HCT116 (cell line): ENCODE results near the gene TSPAN13. TPM values are rescaled to one million over a fixed set of nuclear protein-coding genes. Genes with fewer than 3 reads are reported as not detected.

ENCODE experiments used
- ATAC-seq: fragments of 200-7000 bp; cut with Tn5 transposase; 2 replicates; pipeline ENCODE4 v1.9.1; 2020; ENCODE audit warnings: mild to moderate bottlenecking, moderate library complexity
- Bru-seq: library from RNA; stranded (reverse); fragments of 400-500 nt; gene quantifications from one replicate; lab custom pipeline; 2021; lab: Mats Ljungman, UMichigan
- BruChase-seq, 2 experiments: library from RNA; stranded (reverse); fragments of 400-500 nt; gene quantifications; one replicate each; lab custom pipeline; 2021; lab: Mats Ljungman, UMichigan
- BruUV-seq: library from RNA; stranded (reverse); fragments of 400-500 nt; replicated peaks from 2 replicates; lab custom pipeline; 2021; lab: Mats Ljungman, UMichigan
- CTCF ChIA-PET: fragments of 300-600 bp; sonication (Branson Sonifier 250); formaldehyde crosslinking; loops from one replicate; lab custom pipeline; 2021; ENCODE audit warnings: antibody characterized with exemption; lab: Charles Lee
- POLR2A ChIA-PET: fragments of 300-600, 350-600 bp; sonication (Branson Sonifier 250); formaldehyde crosslinking; loops from one replicate; lab custom pipeline; 2021; ENCODE audit warnings: antibody characterized with exemption; lab: Charles Lee
- RAD21 ChIA-PET, 2 experiments: fragments of 300-600 bp; sonication (Branson Sonifier 250); formaldehyde crosslinking; loops; one replicate each; lab custom pipeline; 2023; ENCODE audit warnings: low total read pairs in 2 of 2; ENCODE audit not compliant: uncharacterized antibody in 2 of 2, unreplicated experiment in 2 of 2, low non-redundant PET in 1 of 2; lab: Charles Lee
- DNase-seq: peaks from one replicate; pipeline ENCODE4 v3.0.0-alpha.2; 2010; ENCODE audit warnings: low read depth, low spot score
- H2AFZ ChIP-seq: fragments of 200-600 bp; shearing (Covaris generic), sonication (generic); 2 replicates; pipeline ENCODE4 v1.6.1; 2017; ENCODE audit warnings: low read depth, mixed run types, mixed read lengths, antibody characterized with exemption, low read length; ENCODE audit not compliant: poor library complexity, severe bottlenecking
- H3K27ac ChIP-seq: 2 replicates; pipeline ENCODE4 v1.5.1; 2012; ENCODE audit warnings: low read depth, low read length
- H3K27me3 ChIP-seq: fragments of 200-600 bp; sonication (generic); 2 replicates; pipeline ENCODE4 v1.6.1; 2016; ENCODE audit warnings: mixed run types, low read length, mixed read lengths; ENCODE audit not compliant: insufficient read depth
- H3K36me3 ChIP-seq, 2 experiments: fragments of 200-500 bp in 1 of 2; fragments of 200-600 bp in 1 of 2; sonication (Bioruptor generic) in 1 of 2; sonication (generic) in 1 of 2; 2 replicates each; pipeline versions ENCODE4 v1.5.1 to v1.6.1; 2014 to 2016; ENCODE audit warnings: low read length in 2 of 2, inconsistent platforms in 1 of 2, mixed read lengths in 1 of 2, mixed run types in 1 of 2; ENCODE audit not compliant: insufficient read depth in 2 of 2, control insufficient read depth in 1 of 2
- H3K4me1 ChIP-seq, 2 experiments: fragments of 200-600 bp in 1 of 2; sonication (generic) in 1 of 2; 2 replicates each; pipeline versions ENCODE4 v1.5.1 to v1.6.1; 2012 to 2017; ENCODE audit warnings: low read length in 2 of 2, inconsistent platforms in 1 of 2, mild to moderate bottlenecking in 1 of 2, mixed read lengths in 1 of 2, mixed run types in 1 of 2, moderate library complexity in 1 of 2; ENCODE audit not compliant: insufficient read depth in 2 of 2, control insufficient read depth in 1 of 2
- H3K4me2 ChIP-seq: fragments of 200-600 bp; sonication (generic); 2 replicates; pipeline ENCODE4 v1.6.1; 2017; ENCODE audit warnings: mixed run types, low read length, mixed read lengths
- H3K4me3 ChIP-seq, 2 experiments: fragments of 200-600 bp in 1 of 2; sonication (generic) in 1 of 2; replicated peaks in 1 of 2; 2 replicates each; pipeline ENCODE4 v1.5.1; 2011 to 2016; ENCODE audit warnings: low read length in 2 of 2, control low read depth in 1 of 2, low read depth in 1 of 2, mild to moderate bottlenecking in 1 of 2, mixed read lengths in 1 of 2, mixed run types in 1 of 2
- H3K79me2 ChIP-seq: fragments of 200-600 bp; sonication (generic); 2 replicates; pipeline ENCODE4 v1.6.1; 2017; ENCODE audit warnings: mild to moderate bottlenecking, mixed run types, low read length, moderate library complexity, mixed read lengths; ENCODE audit not compliant: insufficient read depth
- H3K9ac ChIP-seq: fragments of 200-600 bp; sonication (generic); 2 replicates; pipeline ENCODE4 v1.6.1; 2016; ENCODE audit warnings: low read length, mixed read lengths
- H3K9me2 ChIP-seq: fragments of 200-600 bp; sonication (generic), shearing (Covaris generic); 2 replicates; pipeline ENCODE4 v1.6.1; 2017; ENCODE audit warnings: mixed run types, mild to moderate bottlenecking, moderate library complexity; ENCODE audit not compliant: insufficient read depth
- H3K9me3 ChIP-seq, 2 experiments: fragments of 200-500 bp in 1 of 2; fragments of 200-600 bp in 1 of 2; sonication (Bioruptor generic) in 1 of 2; sonication (generic) in 1 of 2; 2 replicates each; pipeline ENCODE4 v1.6.1; 2014 to 2017; ENCODE audit warnings: low read length in 2 of 2, mixed read lengths in 2 of 2, inconsistent platforms in 1 of 2, low read depth in 1 of 2, mild to moderate bottlenecking in 1 of 2, mixed run types in 1 of 2, moderate library complexity in 1 of 2; ENCODE audit not compliant: control insufficient read depth in 1 of 2, insufficient read depth in 1 of 2
- H4K20me1 ChIP-seq: fragments of 200-600 bp; sonication (generic), shearing (Covaris generic); 2 replicates; pipeline ENCODE4 v1.6.1; 2017; ENCODE audit warnings: mixed run types, mild to moderate bottlenecking, moderate library complexity; ENCODE audit not compliant: insufficient read depth
- CBX3 ChIP-seq: IDR thresholded peaks from 2 replicates; pipeline ENCODE4 v1.6.1; 2012; ENCODE audit warnings: low read depth
- CEBPB ChIP-seq: IDR thresholded peaks from 2 replicates; pipeline ENCODE4 v1.6.1; 2012; ENCODE audit warnings: low read depth
- EGR1 ChIP-seq: IDR thresholded peaks from 2 replicates; pipeline ENCODE4 v1.6.1; 2012; ENCODE audit warnings: low read depth
- ELF1 ChIP-seq: IDR thresholded peaks from 2 replicates; pipeline ENCODE4 v1.6.1; 2012; ENCODE audit warnings: low read depth, borderline replicate concordance
- EZH2 ChIP-seq: fragments of 200-600 bp; sonication (generic); IDR thresholded peaks from 2 replicates; pipeline ENCODE4 v1.6.1; 2017; ENCODE audit warnings: antibody characterized with exemption, mixed run types
- FOSL1 ChIP-seq: IDR thresholded peaks from 2 replicates; pipeline ENCODE4 v1.6.1; 2012; ENCODE audit warnings: low read depth
- JUND ChIP-seq: IDR thresholded peaks from 2 replicates; pipeline ENCODE4 v1.6.1; 2012
- POLR2A ChIP-seq: IDR thresholded peaks from 2 replicates; pipeline ENCODE4 v1.7.0; 2011; ENCODE audit warnings: borderline replicate concordance; ENCODE audit not compliant: insufficient read depth, insufficient read length; ENCODE audit errors: extremely low read depth
- POLR2AphosphoS5 ChIP-seq: IDR thresholded peaks from 2 replicates; pipeline ENCODE4 v1.6.1; 2011; ENCODE audit warnings: mild to moderate bottlenecking, low read depth, low read length, moderate library complexity
- RAD21 ChIP-seq: IDR thresholded peaks from 2 replicates; pipeline ENCODE4 v1.6.1; 2012; ENCODE audit warnings: low read depth, mild to moderate bottlenecking
- SIN3A ChIP-seq: IDR thresholded peaks from 2 replicates; pipeline ENCODE4 v1.6.1; 2012; ENCODE audit warnings: low read depth
- SP1 ChIP-seq: IDR thresholded peaks from 2 replicates; pipeline ENCODE4 v1.6.1; 2012; ENCODE audit warnings: low read depth
- TCF7L2 ChIP-seq: IDR thresholded peaks from 2 replicates; pipeline ENCODE4 v1.7.0; 2011; ENCODE audit warnings: borderline replicate concordance, inconsistent platforms; ENCODE audit not compliant: insufficient read depth, insufficient read length; ENCODE audit errors: extremely low read depth
- YY1 ChIP-seq: IDR thresholded peaks from 2 replicates; pipeline ENCODE4 v1.6.1; 2011; ENCODE audit warnings: low read length, low read depth, moderate library complexity, mild to moderate bottlenecking; ENCODE audit not compliant: insufficient replicate concordance; ENCODE audit errors: extremely low read depth
- ZFX ChIP-seq: fragments of 450-650 bp; IDR thresholded peaks from 2 replicates; pipeline ENCODE4 v1.6.1; 2017
- ZNF274 ChIP-seq: fragments of 200-500 bp; sonication (Bioruptor generic); IDR thresholded peaks from 2 replicates; pipeline ENCODE4 v1.6.1; 2014; ENCODE audit warnings: mild to moderate bottlenecking, low read depth, low read length, inconsistent platforms
- intact Hi-C: fragments of 100-400 bp; cut with micrococcal nuclease; formaldehyde crosslinking; loops from 2 replicates; pipeline ENCODE4 v1.10.0; 2022
- long read RNA-seq: library from polyadenylated mRNA; unstranded; transcript quantifications from one replicate; pipeline ENCODE4 v2.0.0, GENCODE V29; 2021; ENCODE audit not compliant: unreplicated experiment
- polyA plus RNA-seq: library from polyadenylated mRNA; unstranded; fragments of >200 nt; gene quantifications from 2 replicates; pipeline ENCODE4 v1.2.1, GENCODE V29; 2012; ENCODE audit warnings: missing spikeins
- total RNA-seq: library from RNA; stranded (reverse); gene quantifications from one replicate; pipeline ENCODE4 v1.2.1, GENCODE V29; 2021; ENCODE audit not compliant: unreplicated experiment
- TF ChIP-seq, protein P1 (sequence below): IDR thresholded peaks from 2 replicates; pipeline ENCODE4 v1.6.1; 2012; ENCODE audit warnings: low read depth
- TF ChIP-seq, protein P2 (sequence below): IDR thresholded peaks from 2 replicates; pipeline ENCODE4 v1.6.1; 2012
- TF ChIP-seq, protein P3 (sequence below): IDR thresholded peaks from 2 replicates; pipeline ENCODE4 v1.6.1; 2012
- TF ChIP-seq, protein P4 (sequence below): IDR thresholded peaks from 2 replicates; pipeline ENCODE4 v1.6.1; 2011; ENCODE audit warnings: mild to moderate bottlenecking, low read length, moderate library complexity; ENCODE audit not compliant: insufficient replicate concordance; ENCODE audit errors: extremely low read depth

The TSPAN13 gene
- total RNA-seq (18.5 TPM), Bru-seq, nascent RNA (percentile 52 among the genes with signal in this experiment), BruChase-seq, experiment 1, labeled RNA remaining after a 6-hour chase (percentile 64 among the genes with signal in this experiment), BruChase-seq, experiment 2, labeled RNA remaining after a 2-hour chase (percentile 55 among the genes with signal in this experiment)
- polyA plus RNA-seq: 4.8 and 6.1 TPM in 2 replicates
- long read RNA-seq, transcript TSPAN13-201 (6 exons, 2,093 nt): major isoform, 53 of 54 reads
- long read RNA-seq, partial matches to known transcripts: 0 of 54 reads
- long read RNA-seq, other reads (novel, unspliced or antisense): 1 of 54 reads

DNA sequence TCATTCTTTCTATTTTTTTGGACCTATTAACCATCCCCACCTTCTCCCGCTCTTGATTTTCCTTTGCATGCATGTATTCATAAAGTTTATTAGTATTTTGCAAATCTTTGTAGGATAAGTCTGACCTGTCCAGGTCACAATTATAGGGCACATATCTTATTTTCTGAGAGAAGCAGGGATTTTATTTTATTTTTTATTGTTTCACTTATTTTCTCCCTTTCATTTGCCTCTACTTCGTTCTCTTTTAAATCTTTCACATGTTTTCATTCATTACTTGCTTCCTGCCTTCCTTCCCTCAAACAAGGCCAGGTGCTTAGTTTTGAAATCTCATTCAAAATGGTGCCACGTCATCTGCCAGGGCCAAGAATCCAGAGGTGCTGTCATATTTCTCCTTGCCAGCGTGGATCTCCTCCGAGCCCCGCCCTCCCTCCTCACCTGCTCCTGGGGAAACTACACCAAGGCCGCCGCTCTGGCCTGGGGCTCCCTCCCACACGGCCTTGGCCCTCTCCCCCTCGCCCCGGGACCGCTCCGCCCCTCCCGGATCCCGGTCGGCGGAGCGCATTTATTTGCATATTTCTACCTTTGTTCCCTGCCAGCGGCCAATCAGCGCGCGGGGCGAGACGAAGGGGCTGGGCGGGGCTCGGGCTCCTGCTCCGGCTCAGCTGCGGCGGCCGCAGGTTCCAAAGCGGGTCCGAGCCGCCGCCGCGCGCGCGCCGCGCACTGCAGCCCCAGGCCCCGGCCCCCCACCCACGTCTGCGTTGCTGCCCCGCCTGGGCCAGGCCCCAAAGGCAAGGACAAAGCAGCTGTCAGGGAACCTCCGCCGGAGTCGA lies at the start of gene TSPAN13:
TSPAN13 (plus strand) TSS at position 654 of the 830 bp plus-strand sequence. CDS start 213 bp downstream, outside the sequence.
- Histone ChIP-seq H3K27ac (peak within 1 kb of the TSS; percentile 25), H2AFZ (peak within 1 kb of the TSS; percentile 92), H3K79me2 (0 out of 2 replicates have a peak, but pooled peaks cover 7% of the 10 kb centered on the region), H4K20me1 (no peaks in the 10 kb centered on the region), H3K4me2 (peak within 1 kb of the TSS; percentile 94), H3K4me3 (peak within 1 kb of the TSS; percentile 75 to 80), H3K9me2 (no peaks in the 10 kb centered on the region), H3K4me1 (peaks cover 8 to 15% of the 10 kb centered on the region in 2 experiments; a peak in 3 of 4 replicates), H3K27me3 (no peaks in the 10 kb centered on the region), H3K9me3 (no peaks in the 10 kb centered on the region), H3K9ac (peak within 1 kb of the TSS; percentile 64), H3K36me3 (no peaks in the 10 kb centered on the region)
- BruUV-seq: no TSS peak
- ChIA-PET POLR2A (no interaction called here), CTCF (no interaction called here), RAD21 (no interaction called here)
- ATAC-seq (peak; percentile 96), DNase-seq (peak; percentile 86)
- intact Hi-C loops: loop anchor here (5.0 kb wide), 1 partner anchor 106 kb away; the partner anchor contains the start of genes ANKMY2 and BZW2
- TF ChIP-seq RAD21 (no peak), ZFX (no peak), CEBPB (no peak), FOSL1 (no peak; the same call in 1 of the 2 replicates), ZNF274 (no peak), EGR1 (peak; percentile 63; the same call in 1 of the 2 replicates), JUND (no peak), SIN3A (no peak), CBX3 (no peak), YY1 (peak; percentile 16), SP1 (peak; percentile 63; the same call in 1 of the 2 replicates), ELF1 (no peak), POLR2AphosphoS5 (peak; percentile 66), EZH2 (no peak), POLR2A (peak; percentile 43), TCF7L2 (peak; percentile 83)
- TF ChIP-seq, protein P1, sequence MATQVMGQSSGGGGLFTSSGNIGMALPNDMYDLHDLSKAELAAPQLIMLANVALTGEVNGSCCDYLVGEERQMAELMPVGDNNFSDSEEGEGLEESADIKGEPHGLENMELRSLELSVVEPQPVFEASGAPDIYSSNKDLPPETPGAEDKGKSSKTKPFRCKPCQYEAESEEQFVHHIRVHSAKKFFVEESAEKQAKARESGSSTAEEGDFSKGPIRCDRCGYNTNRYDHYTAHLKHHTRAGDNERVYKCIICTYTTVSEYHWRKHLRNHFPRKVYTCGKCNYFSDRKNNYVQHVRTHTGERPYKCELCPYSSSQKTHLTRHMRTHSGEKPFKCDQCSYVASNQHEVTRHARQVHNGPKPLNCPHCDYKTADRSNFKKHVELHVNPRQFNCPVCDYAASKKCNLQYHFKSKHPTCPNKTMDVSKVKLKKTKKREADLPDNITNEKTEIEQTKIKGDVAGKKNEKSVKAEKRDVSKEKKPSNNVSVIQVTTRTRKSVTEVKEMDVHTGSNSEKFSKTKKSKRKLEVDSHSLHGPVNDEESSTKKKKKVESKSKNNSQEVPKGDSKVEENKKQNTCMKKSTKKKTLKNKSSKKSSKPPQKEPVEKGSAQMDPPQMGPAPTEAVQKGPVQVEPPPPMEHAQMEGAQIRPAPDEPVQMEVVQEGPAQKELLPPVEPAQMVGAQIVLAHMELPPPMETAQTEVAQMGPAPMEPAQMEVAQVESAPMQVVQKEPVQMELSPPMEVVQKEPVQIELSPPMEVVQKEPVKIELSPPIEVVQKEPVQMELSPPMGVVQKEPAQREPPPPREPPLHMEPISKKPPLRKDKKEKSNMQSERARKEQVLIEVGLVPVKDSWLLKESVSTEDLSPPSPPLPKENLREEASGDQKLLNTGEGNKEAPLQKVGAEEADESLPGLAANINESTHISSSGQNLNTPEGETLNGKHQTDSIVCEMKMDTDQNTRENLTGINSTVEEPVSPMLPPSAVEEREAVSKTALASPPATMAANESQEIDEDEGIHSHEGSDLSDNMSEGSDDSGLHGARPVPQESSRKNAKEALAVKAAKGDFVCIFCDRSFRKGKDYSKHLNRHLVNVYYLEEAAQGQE: no peak
- TF ChIP-seq, protein P2, sequence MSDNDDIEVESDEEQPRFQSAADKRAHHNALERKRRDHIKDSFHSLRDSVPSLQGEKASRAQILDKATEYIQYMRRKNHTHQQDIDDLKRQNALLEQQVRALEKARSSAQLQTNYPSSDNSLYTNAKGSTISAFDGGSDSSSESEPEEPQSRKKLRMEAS: peak; percentile 73
- TF ChIP-seq, protein P3, sequence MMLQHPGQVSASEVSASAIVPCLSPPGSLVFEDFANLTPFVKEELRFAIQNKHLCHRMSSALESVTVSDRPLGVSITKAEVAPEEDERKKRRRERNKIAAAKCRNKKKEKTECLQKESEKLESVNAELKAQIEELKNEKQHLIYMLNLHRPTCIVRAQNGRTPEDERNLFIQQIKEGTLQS: no peak
- TF ChIP-seq, protein P4, sequence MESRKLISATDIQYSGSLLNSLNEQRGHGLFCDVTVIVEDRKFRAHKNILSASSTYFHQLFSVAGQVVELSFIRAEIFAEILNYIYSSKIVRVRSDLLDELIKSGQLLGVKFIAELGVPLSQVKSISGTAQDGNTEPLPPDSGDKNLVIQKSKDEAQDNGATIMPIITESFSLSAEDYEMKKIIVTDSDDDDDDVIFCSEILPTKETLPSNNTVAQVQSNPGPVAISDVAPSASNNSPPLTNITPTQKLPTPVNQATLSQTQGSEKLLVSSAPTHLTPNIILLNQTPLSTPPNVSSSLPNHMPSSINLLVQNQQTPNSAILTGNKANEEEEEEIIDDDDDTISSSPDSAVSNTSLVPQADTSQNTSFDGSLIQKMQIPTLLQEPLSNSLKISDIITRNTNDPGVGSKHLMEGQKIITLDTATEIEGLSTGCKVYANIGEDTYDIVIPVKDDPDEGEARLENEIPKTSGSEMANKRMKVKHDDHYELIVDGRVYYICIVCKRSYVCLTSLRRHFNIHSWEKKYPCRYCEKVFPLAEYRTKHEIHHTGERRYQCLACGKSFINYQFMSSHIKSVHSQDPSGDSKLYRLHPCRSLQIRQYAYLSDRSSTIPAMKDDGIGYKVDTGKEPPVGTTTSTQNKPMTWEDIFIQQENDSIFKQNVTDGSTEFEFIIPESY: no peak
